Esophagus muscularis mucosa (tissue), 4 donors: ENCODE results near the gene CD47. TPM values are rescaled to one million over a fixed set of nuclear protein-coding genes. Genes with fewer than 3 reads are reported as not detected.

Source experiments
- DNase-seq: peaks from one replicate; pipeline ENCODE4 v3.0.0-alpha.2; 2017; ENCODE audit errors: extremely low spot score
- H3K27ac ChIP-seq, 4 donors: fragments of 200-600 bp; sonication (generic); replicated peaks in 1 of 4; 1 replicate in 3 of 4; 2 replicates in 1 of 4; pipeline ENCODE4 v1.5.1; 2016 to 2019; ENCODE audit warnings: mild to moderate bottlenecking in 1 of 4
- H3K27me3 ChIP-seq, 4 donors: fragments of 200-600 bp; sonication (generic); one replicate each; pipeline versions ENCODE4 v1.5.1 to v1.6.0; 2016 to 2019
- H3K36me3 ChIP-seq, 4 donors: fragments of 200-600 bp; sonication (generic); one replicate each; pipeline ENCODE4 v1.5.1; 2016 to 2019
- H3K4me1 ChIP-seq, 4 donors: fragments of 200-600 bp; sonication (generic); one replicate each; pipeline ENCODE4 v1.5.1; 2016 to 2019
- H3K4me3 ChIP-seq, 4 donors: fragments of 200-600 bp; sonication (generic); 1 replicate in 2 of 4; 2 replicates in 2 of 4; pipeline ENCODE4 v1.5.1; 2016 to 2019; ENCODE audit warnings: mild to moderate bottlenecking in 4 of 4, moderate library complexity in 1 of 4
- H3K9me3 ChIP-seq, 4 donors: fragments of 200-600 bp; sonication (generic); 1 replicate in 3 of 4; 2 replicates in 1 of 4; pipeline ENCODE4 v1.5.1; 2016 to 2019
- CTCF ChIP-seq, 3 experiments: fragments of 200-600 bp in 2 of 3; fragments of 450-650 bp in 1 of 3; sonication (generic) in 2 of 3; IDR thresholded peaks; one replicate each; pipeline ENCODE4 v1.5.1; 2017 to 2019; ENCODE audit warnings: antibody characterized with exemption in 3 of 3, mild to moderate bottlenecking in 2 of 3, moderate library complexity in 1 of 3
- EP300 ChIP-seq: sonication (generic); formaldehyde crosslinking; IDR thresholded peaks from one replicate; pipeline ENCODE4 v1.6.1; 2017; ENCODE audit warnings: antibody characterized with exemption
- POLR2A ChIP-seq: fragments of 450-650 bp; IDR thresholded peaks from one replicate; pipeline ENCODE4 v1.6.1; 2017; ENCODE audit warnings: antibody characterized with exemption, moderate library complexity, mild to moderate bottlenecking, low read depth
- POLR2AphosphoS5 ChIP-seq, 2 donors: sonication (generic); formaldehyde crosslinking; IDR thresholded peaks; one replicate each; pipeline ENCODE4 v1.6.1; 2017; ENCODE audit warnings: antibody characterized with exemption in 2 of 2
- WGBS: methylation state at CpG from one replicate; pipeline ENCODE4 v1.1.5; 2018; 5-methylcytosine and 5-hydroxymethylcytosine counted together
- intact Hi-C: fragments of 100-400 bp; cut with DNase I; formaldehyde crosslinking; loops from one replicate; pipeline ENCODE4 v1.15.1; 2023
- total RNA-seq, 4 donors: library from RNA; depleted of rRNA; stranded (reverse); fragments of >200 nt; gene quantifications; one replicate each; pipeline versions ENCODE4 v1.1.0 to v1.2.1, GENCODE V29; 2016

Gene CD47
- total RNA-seq: 10 to 100 TPM; 31.6 to 57.7 (median 49.7) TPM

- no peaks in the 10 kb centered on the region for H3K27me3 ChIP-seq
- WGBS: 2% methylated on average over 34 of the region's 106 CpGs
- DNase-seq: peak; percentile 97
- TF ChIP-seq POLR2A (peak; percentile 4), POLR2AphosphoS5 (IDR thresholded peaks at IDR 0.05) (peak; percentile 88 to 94), EP300 (no peak), CTCF (IDR thresholded peaks at IDR 0.05) (peak in 1 of 3 experiments; percentile 9)
- intact Hi-C loops: loop anchor here (2.0 to 5.0 kb wide), 2 partner anchors 132 to 149 kb away; partner anchors contain the start of gene IFT57
- peaks cover 2 to 47% (median 33%) of the 10 kb centered on the region in 4 donors for H3K4me1 ChIP-seq
- H3K4me3 ChIP-seq: peak within 1 kb of the TSS; percentile 79 to 100 (median 94)
- H3K27ac ChIP-seq: peak within 1 kb of the TSS; percentile 91 to 96 (median 94)
- H3K36me3 ChIP-seq: no peaks in the 10 kb centered on the region
- no peaks in the 10 kb centered on the region for H3K9me3 ChIP-seq
These were observed at the start of gene CD47 for GRCh38 chr3:108090701-108091497. CD47 (minus strand) TSS chr3:108091031; CDS start chr3:108090908, 123 bp downstream.

- Histone ChIP-seq H3K4me3 (no peak overlapping the region), H3K4me1 (peaks cover 0 to 9% (median 7%) of the 10 kb centered on the region in 4 donors), H3K27me3 (no peaks in the 10 kb centered on the region), H3K27ac (no peak overlapping the region), H3K36me3 (no peaks in the 10 kb centered on the region), H3K9me3 (no peaks in the 10 kb centered on the region)
- intact Hi-C loops: no loop called here
- TF ChIP-seq POLR2A: no peak
- no peak for TF ChIP-seq POLR2AphosphoS5 (IDR thresholded peaks at IDR 0.05)
- no peak for TF ChIP-seq EP300
- no peak for DNase-seq
- 92% methylated on average over 5 of the region's 5 CpGs for WGBS
These were observed 46.6 kb upstream of the CD47 start for GRCh38 chr3:108137460-108137814.

- intact Hi-C loops: no loop called here
- Histone ChIP-seq H3K4me1 (peaks cover 0 to 12% (median 7%) of the 10 kb centered on the region in 4 donors), H3K27ac (no peak overlapping the region), H3K4me3 (no peak overlapping the region), H3K9me3 (no peaks in the 10 kb centered on the region), H3K27me3 (no peaks in the 10 kb centered on the region), H3K36me3 (no peaks in the 10 kb centered on the region)
- DNase-seq: no peak
- TF ChIP-seq CTCF (IDR thresholded peaks at IDR 0.05): no peak
- no peak for TF ChIP-seq POLR2A
- TF ChIP-seq POLR2AphosphoS5 (IDR thresholded peaks at IDR 0.05): no peak
- TF ChIP-seq EP300: no peak
- 81% methylated on average over 13 of the region's 13 CpGs for WGBS
These were observed 46.0 kb upstream of the CD47 start for GRCh38 chr3:108136561-108137459.

- TF ChIP-seq POLR2A: no peak
- TF ChIP-seq POLR2AphosphoS5 (IDR thresholded peaks at IDR 0.05): no peak
- TF ChIP-seq EP300: no peak
- no peak for TF ChIP-seq CTCF (IDR thresholded peaks at IDR 0.05)
- intact Hi-C loops: no loop called here
- WGBS: 80% methylated on average over 1 of the region's 1 CpG
These were observed 43.7 kb upstream of the CD47 start for GRCh38 chr3:108134555-108134880.

More at GRCh38 chr3:108134555-108134880, 43.7 kb upstream of the CD47 start:
- Histone ChIP-seq H3K9me3 (no peaks in the 10 kb centered on the region), H3K36me3 (no peaks in the 10 kb centered on the region), H3K27ac (no peak overlapping the region), H3K4me1 (peaks cover 0 to 19% (median 7%) of the 10 kb centered on the region in 4 donors), H3K4me3 (no peak overlapping the region), H3K27me3 (no peaks in the 10 kb centered on the region)
- no peak for DNase-seq
